GM12878 (cell line): ENCODE measurements around the gene TPK1. TPM values are rescaled to one million over a fixed set of nuclear protein-coding genes. Genes with fewer than 3 reads are reported as not detected.

Source experiments
- ATAC-seq: fragments of 200-7000 bp; cut with Tn5 transposase; 3 replicates; pipeline ENCODE4 v1.9.1; 2020; ENCODE audit warnings: mild to moderate bottlenecking, moderate library complexity
- BruUV-seq: library from RNA; stranded (reverse); fragments of 400-500 nt; replicated peaks from 2 replicates; lab custom pipeline; 2021; lab: Mats Ljungman, UMichigan
- CTCF ChIA-PET: fragments of 300-600 bp; sonication (Branson Sonifier 250); formaldehyde crosslinking; extraction: SDS; loops from one replicate; lab custom pipeline; 2021; ENCODE audit warnings: inconsistent platforms; lab: Yijun Ruan, JAX
- POLR2A ChIA-PET: fragments of 350-600 bp; formaldehyde crosslinking; extraction: SDS; loops from one replicate; lab custom pipeline; 2021; ENCODE audit warnings: inconsistent platforms; lab: Charles Lee
- RAD21 ChIA-PET: fragments of 300-600 bp; sonication (Branson Sonifier 250); formaldehyde crosslinking; loops from one replicate; lab custom pipeline; 2023; ENCODE audit warnings: antibody characterized with exemption; ENCODE audit not compliant: unreplicated experiment; lab: Charles Lee
- SMC1A ChIA-PET: fragments of 300-600 bp; sonication (Branson Sonifier 250); formaldehyde crosslinking; loops from one replicate; lab custom pipeline; 2023; ENCODE audit not compliant: unreplicated experiment, uncharacterized antibody; lab: Charles Lee
- DNase-seq: peaks from one replicate; pipeline ENCODE4 v3.0.0-alpha.2; 2011; ENCODE audit warnings: low read depth, low spot score
- FAIRE-seq: peaks from 3 replicates; lab custom pipeline; 2011; peaks lifted over from hg19 to GRCh38; lab: Jason Lieb, UNC
- H2AFZ ChIP-seq: 2 replicates; pipeline ENCODE4 v1.6.0; 2011; ENCODE audit warnings: low read depth, low read length, control low read depth; ENCODE audit not compliant: control insufficient read depth
- H3K27ac ChIP-seq: 2 replicates; pipeline ENCODE4 v1.5.1; 2011; ENCODE audit warnings: control low read depth; ENCODE audit not compliant: control insufficient read depth, insufficient read depth
- H3K27me3 ChIP-seq, 2 experiments: replicated peaks in 1 of 2; 2 replicates each; pipeline versions ENCODE4 v1.6.0 to v1.6.1; 2011; ENCODE audit warnings: low read length in 1 of 2; ENCODE audit not compliant: control insufficient read depth in 2 of 2, insufficient read depth in 2 of 2
- H3K36me3 ChIP-seq, 2 experiments: 2 replicates each; pipeline ENCODE4 v1.5.1; 2011; ENCODE audit warnings: low read length in 1 of 2; ENCODE audit not compliant: control insufficient read depth in 2 of 2, insufficient read depth in 2 of 2
- H3K4me1 ChIP-seq: 2 replicates; pipeline ENCODE4 v1.6.1; 2011; ENCODE audit warnings: mild to moderate bottlenecking, low read length, moderate library complexity, mixed read lengths; ENCODE audit not compliant: control insufficient read depth, insufficient read depth
- H3K4me2 ChIP-seq: 2 replicates; pipeline ENCODE4 v1.6.0; 2011; ENCODE audit warnings: control low read depth; ENCODE audit not compliant: control insufficient read depth, insufficient read depth
- H3K4me3 ChIP-seq: fragments of 200-600 bp; sonication (generic); 2 replicates; pipeline ENCODE4 v1.5.1; 2016
- H3K79me2 ChIP-seq: 2 replicates; pipeline ENCODE4 v1.6.0; 2011; ENCODE audit warnings: low read length; ENCODE audit not compliant: control insufficient read depth, insufficient read depth
- H3K9ac ChIP-seq: 2 replicates; pipeline ENCODE4 v1.8.0; 2011; ENCODE audit warnings: low read length, control low read depth, mixed read lengths; ENCODE audit not compliant: control insufficient read depth, insufficient read depth
- H3K9me3 ChIP-seq: replicated peaks from 3 replicates; pipeline ENCODE4 v1.5.1; 2011; ENCODE audit warnings: mild to moderate bottlenecking, low read length; ENCODE audit not compliant: control insufficient read depth, insufficient read depth
- H4K20me1 ChIP-seq: 2 replicates; pipeline ENCODE4 v1.6.0; 2011; ENCODE audit not compliant: control insufficient read depth, insufficient read depth
- ASH2L ChIP-seq: fragments of 300-600, 200-600 bp; sonication (generic); IDR thresholded peaks from 2 replicates; pipeline ENCODE4 v1.6.1; 2017; ENCODE audit warnings: low read depth, mild to moderate bottlenecking, borderline replicate concordance
- BHLHE40 ChIP-seq, 2 experiments: fragments of 450-650 bp in 1 of 2; IDR thresholded peaks; 2 replicates each; pipeline ENCODE4 v1.6.1; 2011 to 2017; ENCODE audit warnings: low read depth in 2 of 2, borderline replicate concordance in 1 of 2, improper control_type of control experiment in 1 of 2, low read length in 1 of 2, mild to moderate bottlenecking in 1 of 2
- E4F1 ChIP-seq: fragments of 450-650 bp; IDR thresholded peaks from 2 replicates; pipeline ENCODE4 v1.6.1; 2018; ENCODE audit warnings: borderline replicate concordance, mild to moderate bottlenecking; ENCODE audit not compliant: partially characterized antibody
- HDAC6 ChIP-seq: fragments of 200-600 bp; sonication (generic); IDR thresholded peaks from one replicate; pipeline ENCODE4 v1.8.0; 2017; ENCODE audit warnings: antibody characterized with exemption; ENCODE audit not compliant: unreplicated experiment
- HDGF ChIP-seq: fragments of 450-650 bp; IDR thresholded peaks from 2 replicates; pipeline ENCODE4 v1.6.1; 2016; ENCODE audit warnings: antibody characterized with exemption
- KDM1A ChIP-seq: fragments of 200-600 bp; sonication (generic); IDR thresholded peaks from 2 replicates; pipeline ENCODE4 v1.6.1; 2016; ENCODE audit warnings: borderline replicate concordance
- SIX5 ChIP-seq: IDR thresholded peaks from 2 replicates; pipeline ENCODE4 v1.6.1; 2011; ENCODE audit warnings: mild to moderate bottlenecking, low read depth, low read length, moderate library complexity; ENCODE audit not compliant: severe bottlenecking
- ZBED1 ChIP-seq: IDR thresholded peaks from 2 replicates; pipeline ENCODE4 v1.6.1; 2016; ENCODE audit warnings: borderline replicate concordance
- ZNF217 ChIP-seq: fragments of 450-650 bp; IDR thresholded peaks from 2 replicates; pipeline ENCODE4 v1.6.1; 2017; ENCODE audit warnings: antibody characterized with exemption, mild to moderate bottlenecking
- ZNF622 ChIP-seq: fragments of 450-650 bp; IDR thresholded peaks from 2 replicates; pipeline ENCODE4 v1.6.1; 2017; ENCODE audit warnings: mild to moderate bottlenecking, inconsistent platforms
- WGBS: methylation state at CpG from one replicate; pipeline ENCODE4 v1.1.6; 2016; ENCODE audit warnings: low lambda C conversion rate; ENCODE audit not compliant: insufficient replicate concordance, insufficient coverage; ENCODE audit errors: missing lambda C conversion rate; 5-methylcytosine and 5-hydroxymethylcytosine counted together
- in situ Hi-C: fragments of 300-500 bp; cut with MboI; formaldehyde crosslinking; loops from 9 replicates; pipeline ENCODE4 v1.14.3; 2018; ENCODE audit warnings: mixed read lengths
- intact Hi-C: fragments of 100-400 bp; cut with micrococcal nuclease; formaldehyde crosslinking; loops from one replicate; pipeline ENCODE4 v1.14.2; 2022; ENCODE audit not compliant: unreplicated experiment
- polyA plus RNA-seq, 11 experiments: library from polyadenylated mRNA; depleted of rRNA in 4 of 11; unstranded in 6 of 11; stranded (reverse) in 5 of 11; fragments of >200 nt; fragmentation: Nextera tagmentation in 4 of 11; fragmentation: Illumina TruSeq in 1 of 11; extraction: Ambion mirVana in 4 of 11; extraction: Trizol in 1 of 11; gene quantifications; 1 replicate in 1 of 11; 2 replicates in 10 of 11; pipeline versions ENCODE4 v1.2.1 to v1.2.3, GENCODE V29; 2011 to 2016; ENCODE audit warnings: inconsistent platforms in 2 of 11, missing spikeins in 2 of 11, low read depth in 1 of 11
- total RNA-seq, 4 experiments: library from RNA; depleted of rRNA in 3 of 4; stranded (reverse); fragments of >200 nt in 3 of 4; fragmentation: Illumina TruSeq in 1 of 4; extraction: Trizol in 1 of 4; gene quantifications; 2 replicates each; pipeline versions ENCODE4 v1.2.1 to v1.2.3, GENCODE V29; 2013 to 2021
- TF ChIP-seq, protein P1 (sequence below): fragments of 150-350 bp; IDR thresholded peaks from 2 replicates; pipeline ENCODE4 v1.6.1; 2016; ENCODE audit warnings: low read depth, low read length

Gene TPK1
- total and polyA plus RNA-seq, 10 of the 15 experiments (the other 5 are each of a cell fraction or from before 2014, with no cell fraction given): 7.1 to 19.0 (median 9.3) TPM

- no peak for TF ChIP-seq KDM1A
- Histone ChIP-seq H3K4me3 (no peak overlapping the region), H3K4me2 (no peak overlapping the region), H3K9ac (no peak overlapping the region), H3K4me1 (no peaks in the 10 kb centered on the region), H3K36me3 (no peaks in the 10 kb centered on the region), H3K9me3 (no peaks in the 10 kb centered on the region), H3K79me2 (no peaks in the 10 kb centered on the region), H3K27me3 (no peaks in the 10 kb centered on the region), H3K27ac (no peak overlapping the region), H2AFZ (no peak overlapping the region), H4K20me1 (no peaks in the 10 kb centered on the region)
- in situ Hi-C loops (no loop called here), intact Hi-C loops (no loop called here)
- WGBS: 64% methylated on average over 3 of the region's 3 CpGs
- ChIA-PET RAD21 (interaction anchor here (0.6 kb wide), 1 partner anchor 23 kb away, joined by 4 read pairs; no protein-coding TSS in a partner anchor), CTCF (no interaction called here), SMC1A (no interaction called here), POLR2A (no interaction called here)
- ATAC-seq (no peak), FAIRE-seq (no peak), DNase-seq (no peak)
- no TSS peak for BruUV-seq
Observed at GRCh38 chr7:144777005-144777839, 58.6 kb downstream of the TPK1 start.

- no peaks in the 10 kb centered on the region for H3K79me2 ChIP-seq
- ATAC-seq (no peak), FAIRE-seq (no peak), DNase-seq (no peak)
- no peak overlapping the region for H3K27ac ChIP-seq
- no peaks in the 10 kb centered on the region for H3K36me3 ChIP-seq
- ChIA-PET SMC1A (no interaction called here), CTCF (no interaction called here), POLR2A (no interaction called here), RAD21 (interaction anchor here (0.6 kb wide), 1 partner anchor 23 kb away, joined by 4 read pairs; no protein-coding TSS in a partner anchor)
- no peaks in the 10 kb centered on the region for H3K9me3 ChIP-seq
- BruUV-seq: no TSS peak
- H3K4me2 ChIP-seq: no peak overlapping the region
- H2AFZ ChIP-seq: no peak overlapping the region
- H3K4me1 ChIP-seq: no peaks in the 10 kb centered on the region
- H4K20me1 ChIP-seq: no peaks in the 10 kb centered on the region
- no peak overlapping the region for H3K4me3 ChIP-seq
- in situ Hi-C loops: no loop called here
- WGBS: 31% methylated on average over 4 of the region's 4 CpGs
- H3K27me3 ChIP-seq: no peaks in the 10 kb centered on the region
- no peak overlapping the region for H3K9ac ChIP-seq
- intact Hi-C loops: no loop called here
- no peak for TF ChIP-seq SIX5
- TF ChIP-seq BHLHE40 (IDR thresholded peaks at IDR 0.05; ENCODE audit: borderline replicate concordance in 1 of 2, low read depth in 2 of 2, low read length in 1 of 2): no peak
- TF ChIP-seq, protein P1, sequence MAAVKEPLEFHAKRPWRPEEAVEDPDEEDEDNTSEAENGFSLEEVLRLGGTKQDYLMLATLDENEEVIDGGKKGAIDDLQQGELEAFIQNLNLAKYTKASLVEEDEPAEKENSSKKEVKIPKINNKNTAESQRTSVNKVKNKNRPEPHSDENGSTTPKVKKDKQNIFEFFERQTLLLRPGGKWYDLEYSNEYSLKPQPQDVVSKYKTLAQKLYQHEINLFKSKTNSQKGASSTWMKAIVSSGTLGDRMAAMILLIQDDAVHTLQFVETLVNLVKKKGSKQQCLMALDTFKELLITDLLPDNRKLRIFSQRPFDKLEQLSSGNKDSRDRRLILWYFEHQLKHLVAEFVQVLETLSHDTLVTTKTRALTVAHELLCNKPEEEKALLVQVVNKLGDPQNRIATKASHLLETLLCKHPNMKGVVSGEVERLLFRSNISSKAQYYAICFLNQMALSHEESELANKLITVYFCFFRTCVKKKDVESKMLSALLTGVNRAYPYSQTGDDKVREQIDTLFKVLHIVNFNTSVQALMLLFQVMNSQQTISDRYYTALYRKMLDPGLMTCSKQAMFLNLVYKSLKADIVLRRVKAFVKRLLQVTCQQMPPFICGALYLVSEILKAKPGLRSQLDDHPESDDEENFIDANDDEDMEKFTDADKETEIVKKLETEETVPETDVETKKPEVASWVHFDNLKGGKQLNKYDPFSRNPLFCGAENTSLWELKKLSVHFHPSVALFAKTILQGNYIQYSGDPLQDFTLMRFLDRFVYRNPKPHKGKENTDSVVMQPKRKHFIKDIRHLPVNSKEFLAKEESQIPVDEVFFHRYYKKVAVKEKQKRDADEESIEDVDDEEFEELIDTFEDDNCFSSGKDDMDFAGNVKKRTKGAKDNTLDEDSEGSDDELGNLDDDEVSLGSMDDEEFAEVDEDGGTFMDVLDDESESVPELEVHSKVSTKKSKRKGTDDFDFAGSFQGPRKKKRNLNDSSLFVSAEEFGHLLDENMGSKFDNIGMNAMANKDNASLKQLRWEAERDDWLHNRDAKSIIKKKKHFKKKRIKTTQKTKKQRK: no peak
- TF ChIP-seq ZBED1: no peak
- no peak for TF ChIP-seq E4F1
- TF ChIP-seq ASH2L: no peak
- TF ChIP-seq ZNF217: no peak
- no peak for TF ChIP-seq ZNF622
- TF ChIP-seq HDAC6: no peak
- no peak for TF ChIP-seq HDGF
Observed at GRCh38 chr7:144776447-144776846, 59.4 kb downstream of the TPK1 start.
